Measurements from ENCODE around the gene ANKMY1.

- no peak for TF ChIP-seq CTCF (IDR thresholded peaks at IDR 0.05)
- TF ChIP-seq ZFX (IDR thresholded peaks at IDR 0.05; ENCODE audit: borderline replicate concordance), result no peak
These were observed 1.5 kb upstream of the ANKMY1 start for GRCh38 chr2:240559286-240559685.

Measured in 22Rv1 (cell line).